Stimulated activated CD8-positive, alpha-beta memory T cell treated with anti-CD3 and anti-CD28 coated beads, Interleukin-4, amount 100 ng/mL, for 48 hours (primary cell): ENCODE measurements around the gene ACSM3.
A peak's percentile ranks its signal among the peaks of the same experiment; 100 is the strongest.

ENCODE experiments used
- DNase-seq: peaks from one replicate; pipeline ENCODE4 v3.0.0-alpha.2; 2020

The ACSM3 gene

DNA sequence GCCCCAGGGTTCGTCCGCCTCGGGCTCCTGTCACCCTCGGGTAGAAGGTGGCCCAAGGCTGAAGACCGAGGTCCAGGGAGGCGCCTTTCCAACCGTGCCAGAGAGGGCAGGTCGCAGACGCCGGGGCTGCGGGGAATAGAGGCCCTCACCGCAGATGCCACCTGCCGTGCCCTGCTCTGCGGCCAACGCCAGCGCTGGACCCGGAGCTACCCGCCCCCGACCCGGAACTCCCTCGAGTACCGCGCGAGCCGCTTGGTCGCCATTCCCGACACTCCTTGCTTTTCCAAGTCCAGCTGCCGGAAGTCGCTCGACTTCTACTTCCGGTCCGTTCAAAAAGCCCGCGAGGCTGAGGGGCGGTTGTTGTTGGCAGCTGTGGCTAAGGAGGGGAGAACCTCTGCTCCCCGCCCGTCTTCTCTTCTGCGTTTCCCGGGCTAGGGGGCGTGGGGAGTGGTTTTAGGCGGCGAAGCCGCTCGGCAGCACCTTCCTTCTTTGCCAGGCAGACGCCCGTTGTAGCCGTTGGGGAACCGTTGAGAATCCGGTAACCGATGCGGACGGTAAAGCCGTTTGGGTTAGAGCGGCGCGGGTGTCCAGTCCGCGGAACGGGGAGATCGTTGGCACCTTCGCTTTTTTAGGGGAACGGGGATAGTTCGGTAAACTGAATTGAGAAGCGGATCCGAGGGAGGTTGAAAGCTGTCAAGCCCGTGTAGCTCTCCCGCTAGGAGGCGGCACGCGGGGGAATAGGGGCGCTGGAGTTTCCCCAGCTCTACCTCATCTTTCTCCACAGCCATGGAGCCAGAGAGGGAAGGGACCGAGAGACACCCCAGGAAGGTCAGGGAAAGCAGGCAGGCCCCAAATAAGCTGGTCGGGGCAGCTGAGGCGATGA, 42.6 kb downstream of the ACSM3 start, which contains the start of the genes ERI2 and REXO5:
ERI2 (minus strand) TSS at position 305 of the 883 bp plus-strand sequence; CDS start at position 263, 42 bp downstream.
REXO5 (plus strand) TSS at position 360 of the 883 bp plus-strand sequence; CDS start at position 787, 427 bp downstream.
- peak; percentile 88 for DNase-seq

DNA sequence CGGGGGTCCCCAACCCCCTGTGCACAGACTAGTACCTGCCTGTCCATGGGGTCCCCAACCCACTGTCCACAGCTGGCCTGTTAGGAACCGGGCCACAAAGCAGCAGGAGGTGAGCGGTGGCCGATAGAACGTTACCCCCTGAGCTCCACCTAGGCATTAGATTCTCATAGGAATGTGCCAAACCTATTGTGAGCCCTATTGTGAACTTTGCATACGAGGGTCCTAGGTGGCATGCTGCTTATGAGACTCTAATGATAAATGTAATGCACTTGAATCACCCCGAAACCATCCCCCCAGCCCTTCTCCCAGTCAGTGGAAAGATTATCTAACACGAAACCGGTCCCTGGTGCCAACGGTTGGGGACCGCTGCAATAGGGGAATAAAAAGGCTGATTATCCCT, 44.0 kb downstream of the ACSM3 start:
- DNase-seq, result no peak

DNA sequence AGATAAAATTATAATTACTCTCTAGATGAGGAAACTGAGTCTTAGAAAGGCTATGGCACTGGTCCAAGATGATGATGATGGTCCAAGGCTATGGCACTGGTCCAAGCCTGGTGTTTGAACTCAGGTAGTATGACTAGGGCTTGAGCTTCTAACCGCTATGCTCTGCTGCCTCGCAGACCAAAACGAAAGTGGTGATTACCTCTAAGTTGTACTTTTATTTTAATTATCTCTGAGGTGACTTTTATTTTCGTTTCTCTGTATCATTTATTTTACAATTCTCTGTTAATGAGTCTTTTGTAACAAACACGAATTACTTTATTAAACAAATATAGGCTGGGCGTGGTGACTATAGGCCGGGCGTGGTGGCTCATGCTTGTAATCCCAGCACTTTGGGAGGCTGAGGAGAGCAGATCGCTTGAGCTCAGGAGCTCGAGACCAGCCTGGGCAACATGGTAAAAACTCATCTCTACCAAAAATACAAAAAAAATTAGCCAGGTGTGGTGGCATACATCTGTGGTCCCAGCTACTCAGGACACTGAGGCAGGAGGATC, 48.1 kb downstream of the ACSM3 start:
- DNase-seq, result no peak

DNA sequence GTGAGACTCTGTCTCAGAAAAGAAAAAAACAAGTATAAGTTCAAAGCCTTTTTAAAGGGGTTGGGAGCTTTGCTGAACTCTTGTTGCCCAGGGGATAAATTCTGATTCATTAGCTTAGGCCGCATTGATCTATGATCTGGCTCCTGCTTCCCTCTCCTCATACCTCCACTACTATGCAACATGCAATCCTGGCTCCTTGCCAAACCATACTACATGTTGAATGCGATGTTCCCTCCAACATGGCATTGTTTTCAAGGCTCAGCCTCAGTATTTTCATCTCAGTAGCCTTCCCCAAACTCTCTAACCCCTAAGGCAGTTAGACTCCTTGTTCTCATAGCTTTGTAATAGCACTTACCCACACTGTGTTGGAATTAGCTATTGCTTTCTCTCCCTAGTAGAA, 48.7 kb downstream of the ACSM3 start:
- no peak for DNase-seq

DNA sequence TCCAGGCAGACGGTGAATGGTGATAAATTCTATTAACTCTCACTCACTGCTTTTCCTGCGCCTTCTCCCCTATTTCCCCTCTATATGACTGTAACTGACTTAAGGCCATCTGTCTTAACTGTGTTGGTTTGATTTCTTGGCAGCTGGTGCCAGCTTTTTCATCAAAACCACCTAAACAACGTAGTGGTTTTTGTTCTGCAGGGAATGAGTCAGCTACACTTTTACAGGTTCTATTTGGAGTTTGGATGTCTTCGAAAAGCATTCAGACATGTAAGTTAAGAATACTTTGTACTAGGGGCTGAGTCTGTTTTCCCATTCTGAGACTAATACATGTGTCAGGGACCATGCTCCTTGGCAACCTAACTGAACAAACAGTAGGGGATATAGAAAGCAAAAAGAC, 51.0 kb downstream of the ACSM3 start:
- DNase-seq, result no peak

DNA sequence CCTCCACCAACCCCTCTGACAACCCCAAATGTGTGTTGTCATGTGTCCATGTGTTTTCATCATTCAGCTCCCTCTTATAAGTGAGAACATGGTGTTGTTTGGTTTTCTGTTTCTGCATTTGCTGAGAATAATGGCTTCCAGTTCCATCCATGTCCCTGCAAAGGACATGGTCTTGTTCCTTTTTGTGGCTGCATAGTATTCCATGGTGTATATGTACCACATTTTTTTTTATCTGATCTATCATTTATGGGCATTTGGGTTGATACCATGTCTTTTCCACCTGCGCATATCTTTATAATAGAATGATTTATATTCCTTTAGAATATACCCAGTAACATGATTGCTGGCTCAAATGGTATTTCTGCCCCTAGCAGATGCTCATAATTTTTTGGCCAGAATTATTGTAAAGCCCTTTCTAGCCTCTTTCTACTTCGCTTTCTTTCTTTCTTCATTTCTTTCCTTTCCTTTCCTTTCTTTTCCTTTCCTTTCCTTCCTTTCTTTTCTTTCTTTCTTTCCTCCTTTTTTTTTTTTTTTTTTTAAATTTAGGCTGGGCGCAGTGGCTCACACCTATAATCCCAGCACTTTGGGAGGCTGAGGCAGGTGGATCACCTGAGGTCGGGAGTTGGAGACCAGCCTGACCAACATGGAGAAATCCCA, 55.2 kb downstream of the ACSM3 start:
- no peak for DNase-seq

DNA sequence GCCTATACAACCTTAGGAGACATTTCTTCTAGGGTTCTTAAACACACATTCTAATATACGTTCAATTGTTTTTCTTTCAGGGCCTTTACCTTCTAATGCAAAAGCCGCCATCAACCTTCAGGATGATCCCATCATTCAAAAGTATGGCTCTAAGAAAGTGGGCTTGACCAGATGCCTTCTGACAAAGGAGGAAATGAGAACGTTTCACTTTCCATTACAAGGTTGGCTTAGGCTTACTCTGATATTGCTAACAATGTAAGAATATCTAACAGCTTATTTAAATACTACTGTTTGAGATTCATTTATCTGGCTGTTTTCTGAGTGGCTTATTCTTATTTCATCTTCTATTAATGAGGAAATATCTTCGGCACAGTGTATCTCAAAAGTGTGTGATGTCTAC, 57.9 kb downstream of the ACSM3 start:
- no peak for DNase-seq

DNA sequence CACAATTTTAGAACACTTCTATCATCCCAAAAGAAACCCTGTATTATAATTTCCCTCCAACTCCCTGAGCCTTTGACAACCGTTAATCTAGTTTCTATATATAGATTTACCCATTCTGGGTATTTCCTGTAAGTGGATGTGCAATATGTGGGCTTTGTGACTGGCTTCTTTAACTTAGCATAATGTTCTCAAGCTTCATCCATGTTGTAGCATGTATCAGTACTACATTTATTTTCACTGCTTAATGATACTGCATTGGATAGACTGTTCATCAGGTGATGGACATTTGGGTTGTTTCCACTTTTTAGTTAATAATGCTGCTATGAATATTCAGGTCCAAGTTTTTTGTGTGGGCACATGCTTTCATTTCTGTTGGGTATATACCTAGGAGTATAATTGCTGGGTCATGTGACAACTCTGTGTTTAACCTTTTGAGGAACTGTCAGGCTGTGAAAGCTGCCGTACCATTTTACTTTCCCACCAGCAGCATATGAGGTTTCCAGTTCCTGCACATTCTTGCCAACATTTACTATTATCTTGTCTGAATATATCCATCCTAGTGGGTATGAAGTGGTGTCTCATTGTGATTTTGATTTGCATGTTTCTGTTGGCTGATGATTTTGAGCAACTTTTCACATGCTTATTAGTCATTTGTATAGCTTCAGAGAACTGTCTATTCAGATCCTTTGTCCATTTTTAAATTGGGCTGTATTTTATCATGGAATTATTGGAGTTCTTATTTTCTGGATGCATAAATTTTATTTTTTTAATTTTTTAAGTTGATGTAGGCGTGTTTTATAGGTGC, 58.9 kb downstream of the ACSM3 start:
- no peak for DNase-seq

DNA sequence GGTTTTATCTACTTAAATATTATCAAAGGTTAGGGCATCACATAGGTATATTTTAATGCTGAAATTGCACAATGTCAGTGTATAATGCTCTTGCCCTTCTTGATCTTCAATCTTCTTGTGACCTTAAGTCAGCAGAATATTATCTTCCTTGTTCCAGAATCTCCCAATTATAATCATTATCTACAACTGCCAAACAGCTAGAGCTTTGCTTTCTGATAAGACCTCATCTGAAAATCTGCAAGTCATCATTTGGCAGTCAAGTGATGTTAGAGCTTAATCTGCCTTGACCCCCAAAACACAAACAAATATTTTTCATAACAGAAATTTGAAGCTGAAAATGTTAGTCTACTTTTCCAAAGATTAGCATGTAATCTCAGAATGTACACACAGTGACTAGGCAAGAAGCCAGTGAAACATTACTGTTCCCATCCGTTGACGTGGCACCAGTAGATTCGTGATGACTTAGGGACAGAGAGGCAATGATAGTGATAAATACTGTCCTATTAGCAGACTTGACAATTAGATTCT, 62.3 kb downstream of the ACSM3 start:
- no peak for DNase-seq

DNA sequence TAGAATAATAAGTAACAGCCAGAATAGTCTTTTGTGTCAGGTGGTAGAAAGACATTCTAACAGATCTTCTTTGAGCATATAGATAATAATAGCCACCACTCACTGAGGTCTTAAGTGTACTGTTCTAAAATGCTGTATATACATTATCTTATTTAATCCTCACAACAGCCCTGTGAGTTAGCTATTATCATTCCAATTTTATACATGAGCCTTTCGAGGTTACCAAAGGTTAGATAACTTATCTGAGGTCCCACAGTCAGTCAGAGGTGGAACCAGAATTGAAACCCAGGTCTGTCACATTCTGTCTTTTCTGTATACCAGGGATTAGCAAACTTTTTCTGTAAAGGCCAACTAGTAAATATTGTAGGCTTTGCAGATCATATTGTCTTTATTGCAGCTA, 65.7 kb downstream of the ACSM3 start:
- DNase-seq, result no peak

DNA sequence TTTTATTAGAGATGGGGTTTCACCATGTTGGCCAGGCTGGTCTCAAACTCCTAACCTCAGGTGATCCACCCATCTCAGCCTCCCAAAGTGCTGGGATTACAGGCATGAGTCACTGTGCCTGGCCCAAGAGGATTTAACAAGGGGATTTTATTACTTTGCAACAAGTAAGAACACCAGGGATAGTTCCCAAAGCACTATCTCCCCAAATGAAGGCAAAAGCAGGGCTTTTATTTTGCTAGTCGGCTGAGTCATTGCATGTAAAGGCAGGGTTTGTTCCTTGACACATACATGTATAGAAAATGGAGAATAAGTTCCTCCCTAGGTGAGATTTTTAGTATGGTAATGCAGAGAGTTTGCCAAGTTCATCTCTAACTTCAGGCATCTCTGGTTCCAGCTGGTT, 66.6 kb downstream of the ACSM3 start:
- no peak for DNase-seq

DNA sequence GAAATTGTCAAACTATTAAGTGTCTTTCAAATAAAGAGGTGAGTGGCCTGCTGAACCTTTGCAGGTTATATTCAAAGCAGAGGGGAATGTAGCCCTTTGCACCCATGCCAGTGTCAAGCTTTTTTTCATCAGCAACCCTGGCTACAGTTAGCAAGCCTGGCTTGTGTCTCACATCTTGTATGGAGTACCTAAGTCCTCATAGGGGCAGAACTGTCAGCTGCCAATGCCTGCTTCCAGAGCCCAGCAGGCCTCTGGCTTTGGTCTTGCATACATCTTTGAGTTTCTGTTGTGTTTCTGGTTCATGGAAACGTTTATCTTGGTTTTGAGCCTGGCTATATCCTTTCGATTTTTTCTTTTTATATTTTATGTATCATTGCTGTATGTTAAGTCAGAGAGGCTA, 69.3 kb downstream of the ACSM3 start:
- no peak for DNase-seq

DNA sequence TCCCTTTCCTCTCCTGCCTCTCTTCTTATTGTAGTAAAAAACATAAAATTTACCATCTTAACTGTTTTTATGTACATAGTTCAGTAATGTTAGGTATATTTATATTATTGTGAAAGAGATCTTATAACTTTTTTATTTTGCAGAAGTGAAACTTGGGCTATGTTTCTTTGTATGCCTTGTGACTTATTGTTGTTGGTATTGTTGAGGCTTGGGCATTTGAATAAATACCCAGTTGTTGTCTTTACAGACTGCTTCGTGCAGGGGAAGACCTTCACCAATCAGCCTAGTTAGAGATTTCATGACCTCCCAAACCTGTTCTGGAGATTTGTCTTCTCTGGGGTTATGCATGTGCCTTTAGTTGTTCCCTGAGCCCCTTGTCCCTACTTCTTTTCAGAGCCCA, 74.4 kb downstream of the ACSM3 start:
- no peak for DNase-seq

DNA sequence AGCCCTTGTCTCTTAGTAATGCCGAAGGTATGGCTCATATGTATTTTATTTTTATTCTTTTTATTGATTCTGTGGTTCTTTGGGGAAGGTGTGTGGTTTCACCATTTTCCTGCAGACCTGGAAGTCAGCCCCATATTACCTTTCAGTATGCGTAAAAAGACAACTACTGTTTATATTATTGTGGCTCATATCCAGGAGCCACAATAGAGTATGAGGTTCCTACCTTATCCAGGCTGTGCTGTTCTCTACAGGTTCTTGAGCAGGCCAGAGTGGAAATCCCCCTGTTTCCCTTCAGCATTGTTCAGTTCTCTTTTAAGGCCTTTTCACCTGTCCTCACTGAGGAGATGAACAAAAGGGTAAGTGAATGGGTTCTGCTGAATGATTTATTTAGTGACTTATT, 75.7 kb downstream of the ACSM3 start:
- DNase-seq, result no peak

DNA sequence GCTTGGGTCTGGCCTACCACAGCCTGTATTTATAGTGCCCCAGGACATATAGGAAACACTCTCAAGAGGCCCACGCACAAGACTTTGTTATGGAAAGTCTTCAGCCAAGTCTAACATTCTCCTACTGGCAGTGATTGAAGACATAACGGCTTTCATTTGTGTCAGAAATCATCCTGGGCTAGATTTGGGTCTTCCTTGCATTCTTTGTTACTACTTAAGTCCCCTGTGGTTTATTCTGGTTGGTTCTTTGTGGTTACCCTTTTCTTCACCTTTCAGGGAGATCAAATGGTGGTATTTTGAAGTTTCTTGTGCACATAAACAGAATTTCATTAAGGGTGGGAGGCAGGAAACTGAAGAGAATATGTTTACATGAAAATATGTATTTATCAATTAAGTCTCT, 80.2 kb downstream of the ACSM3 start:
- no peak for DNase-seq

DNA sequence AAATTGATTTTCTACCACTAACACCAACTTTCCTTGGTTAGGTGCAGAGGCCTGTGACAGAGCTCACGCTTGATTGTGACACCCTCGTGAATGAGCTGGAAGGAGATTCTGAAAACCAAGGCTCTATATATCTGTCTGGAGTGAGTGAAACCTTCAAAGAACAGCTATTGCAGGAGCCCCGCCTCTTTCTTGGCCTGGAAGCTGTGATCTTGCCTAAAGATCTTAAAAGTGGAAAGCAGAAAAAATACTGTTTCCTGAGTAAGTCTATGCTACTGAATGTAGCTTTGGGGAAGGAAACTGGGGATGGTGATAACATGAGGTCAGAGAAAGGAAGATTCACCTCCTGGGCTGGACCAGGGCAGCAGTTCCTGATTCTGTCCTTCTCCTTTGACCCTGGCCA, 80.8 kb downstream of the ACSM3 start:
- peak; percentile 30 for DNase-seq

DNA sequence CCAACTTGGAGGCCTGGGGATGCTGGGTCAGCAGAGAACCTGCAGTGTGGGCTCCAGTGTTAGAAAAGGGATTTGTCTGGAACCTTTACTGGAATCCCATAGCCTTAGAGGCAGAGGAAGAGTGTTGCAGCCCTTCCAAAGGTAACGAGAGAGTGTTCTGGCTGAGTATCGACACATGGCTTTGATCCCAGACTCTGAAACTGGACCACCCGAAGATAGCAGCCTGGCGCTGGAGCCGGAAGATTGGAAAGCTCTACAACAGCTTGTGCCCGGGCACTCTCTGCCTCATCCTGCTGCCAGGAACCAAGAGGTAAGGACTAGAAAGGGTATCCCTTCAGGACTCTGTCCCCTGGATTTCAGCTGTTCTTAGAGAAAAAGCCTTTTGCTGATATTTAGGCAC, 82.2 kb downstream of the ACSM3 start:
- DNase-seq, result no peak

DNA sequence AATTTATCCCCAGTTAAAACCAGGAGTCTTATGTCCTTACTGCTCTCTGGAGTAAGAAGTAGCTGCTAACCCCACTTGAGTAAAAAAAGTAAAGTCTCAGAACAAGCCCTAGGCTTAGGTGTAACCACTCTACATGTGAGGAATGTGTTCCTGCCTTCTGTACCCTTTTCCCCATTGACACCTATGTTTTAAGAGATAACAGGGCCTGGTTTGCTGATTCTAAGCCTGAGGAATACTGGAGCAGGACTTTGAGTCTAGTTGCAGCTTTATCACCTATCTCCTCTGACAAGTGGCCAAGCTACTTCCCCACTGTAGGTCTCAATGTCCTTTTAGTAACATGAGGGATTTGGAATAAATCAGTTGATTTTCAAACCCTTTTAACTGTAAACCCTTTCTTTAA, 82.7 kb downstream of the ACSM3 start:
- no peak for DNase-seq
